Mucosa of rectum (tissue), 2 donors: ENCODE results near the gene BCL2L14.

Experiments
- H3K27ac ChIP-seq, 2 donors: one replicate each; pipeline ENCODE4 v1.7.0; 2013; ENCODE audit warnings: inconsistent platforms in 2 of 2, low read depth in 2 of 2, low read length in 2 of 2
- H3K27me3 ChIP-seq, 2 donors: one replicate each; pipeline ENCODE4 v1.7.0; 2013; ENCODE audit warnings: low read length in 2 of 2; ENCODE audit not compliant: control insufficient read depth in 2 of 2, insufficient read depth in 2 of 2
- H3K36me3 ChIP-seq, 2 donors: one replicate each; pipeline ENCODE4 v1.7.0; 2013; ENCODE audit warnings: low read length in 2 of 2; ENCODE audit not compliant: control insufficient read depth in 2 of 2, insufficient read depth in 2 of 2
- H3K4me1 ChIP-seq, 2 donors: one replicate each; pipeline ENCODE4 v1.7.0; 2013; ENCODE audit warnings: low read length in 2 of 2, mild to moderate bottlenecking in 1 of 2; ENCODE audit not compliant: control insufficient read depth in 2 of 2, insufficient read depth in 2 of 2
- H3K4me3 ChIP-seq, 2 donors: one replicate each; pipeline ENCODE4 v1.7.0; 2013; ENCODE audit warnings: low read length in 2 of 2
- H3K9ac ChIP-seq, 2 donors: one replicate each; pipeline ENCODE4 v1.7.0; 2013; ENCODE audit warnings: low read length in 2 of 2, low read depth in 1 of 2, mild to moderate bottlenecking in 1 of 2
- H3K9me3 ChIP-seq, 2 donors: one replicate each; pipeline ENCODE4 v1.7.0; 2013; ENCODE audit warnings: low read length in 2 of 2; ENCODE audit not compliant: control insufficient read depth in 2 of 2
- donor health status: healthy.
- donor health status: Normal muscosa, but diverticular disease.

BCL2L14 gene

GRCh38 chr12:12051668-12052067 is 19.1 kb upstream of the BCL2L14 start:
- Histone ChIP-seq H3K4me1 (no peaks in the 10 kb centered on the region), H3K36me3 (no peaks in the 10 kb centered on the region), H3K4me3 (no peak overlapping the region), H3K9ac (no peak overlapping the region), H3K27me3 (no peaks in the 10 kb centered on the region), H3K27ac (no peak overlapping the region), H3K9me3 (no peaks in the 10 kb centered on the region)

DNA sequence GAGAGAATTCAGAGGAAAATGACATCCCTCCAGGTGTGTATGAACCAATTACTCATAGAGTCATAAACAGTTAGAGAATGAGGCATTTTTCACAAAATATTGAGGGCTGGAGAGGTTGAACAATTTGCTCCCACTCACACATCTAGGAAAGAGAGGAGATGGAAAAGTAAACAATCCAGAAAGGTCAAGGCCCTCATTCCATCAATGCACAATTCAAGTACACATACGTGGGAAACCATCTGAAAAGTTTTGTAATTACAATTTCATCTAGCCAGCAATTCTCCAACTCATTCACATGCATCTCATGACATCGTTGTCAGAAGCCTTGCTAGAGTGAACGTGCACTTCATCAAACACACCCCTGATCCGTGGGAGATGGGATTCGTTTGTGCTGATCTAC is 15.7 kb upstream of the BCL2L14 start:
- no peak overlapping the region for H3K9ac ChIP-seq
- H3K4me3 ChIP-seq: no peak overlapping the region
- no peak overlapping the region for H3K27ac ChIP-seq
- no peaks in the 10 kb centered on the region for H3K4me1 ChIP-seq
- no peaks in the 10 kb centered on the region for H3K27me3 ChIP-seq
- no peaks in the 10 kb centered on the region for H3K36me3 ChIP-seq
- H3K9me3 ChIP-seq: no peaks in the 10 kb centered on the region

GRCh38 chr12:12056951-12057350 is 13.8 kb upstream of the BCL2L14 start:
- Histone ChIP-seq H3K4me3 (no peak overlapping the region), H3K27ac (no peak overlapping the region), H3K9me3 (no peaks in the 10 kb centered on the region), H3K27me3 (no peaks in the 10 kb centered on the region), H3K36me3 (no peaks in the 10 kb centered on the region), H3K9ac (no peak overlapping the region), H3K4me1 (no peaks in the 10 kb centered on the region)

DNA sequence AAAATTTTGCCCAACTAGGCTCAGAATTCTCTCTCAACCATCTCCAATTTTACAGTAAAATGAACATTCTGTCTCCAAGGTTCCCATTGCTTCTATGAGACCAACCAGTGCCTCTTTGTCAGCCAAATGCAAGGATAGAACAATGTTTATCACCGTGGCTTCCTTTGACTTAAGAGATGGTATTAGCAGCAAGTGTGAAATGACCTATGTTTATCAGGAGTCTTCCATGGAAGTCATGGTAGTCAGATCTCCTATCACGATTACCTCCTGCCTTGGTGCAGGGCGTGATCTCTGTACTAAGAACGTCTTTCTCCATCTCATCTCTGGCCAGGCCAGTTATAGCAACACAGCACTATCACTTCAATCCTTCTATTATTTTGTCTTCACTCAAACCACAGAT is 6.1 kb upstream of the BCL2L14 start:
- no peak overlapping the region for H3K9ac ChIP-seq
- peaks cover 9% of the 10 kb centered on the region in 2 donors for H3K4me1 ChIP-seq
- no peak overlapping the region for H3K4me3 ChIP-seq
- H3K27me3 ChIP-seq: no peaks in the 10 kb centered on the region
- no peak overlapping the region for H3K27ac ChIP-seq
- H3K36me3 ChIP-seq: no peaks in the 10 kb centered on the region
- H3K9me3 ChIP-seq: no peaks in the 10 kb centered on the region

DNA sequence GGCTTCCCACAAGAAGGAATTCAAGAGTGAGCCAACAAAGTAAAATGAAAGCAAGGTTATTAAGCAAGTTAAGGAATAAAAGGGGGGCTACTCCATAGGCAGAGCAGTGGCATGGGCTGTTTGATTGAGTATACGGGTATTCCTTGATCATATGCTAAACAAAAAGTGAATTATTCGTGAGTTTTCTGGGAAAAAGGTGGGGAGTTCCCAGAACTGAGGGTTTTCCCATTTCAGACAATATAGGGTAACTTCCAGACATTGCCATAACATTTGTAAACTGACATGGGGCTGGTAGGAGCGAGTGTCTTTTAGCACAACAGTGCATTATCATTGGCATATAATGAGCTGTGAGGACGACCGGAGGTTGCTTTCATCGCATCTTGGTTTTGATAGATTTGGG is 2.0 kb upstream of the BCL2L14 start:
- Histone ChIP-seq H3K4me3 (no peak overlapping the region), H3K9me3 (no peaks in the 10 kb centered on the region), H3K27me3 (no peaks in the 10 kb centered on the region), H3K27ac (no peak overlapping the region), H3K4me1 (peaks cover 18 to 26% of the 10 kb centered on the region in 2 donors), H3K36me3 (no peaks in the 10 kb centered on the region), H3K9ac (no peak overlapping the region)

DNA sequence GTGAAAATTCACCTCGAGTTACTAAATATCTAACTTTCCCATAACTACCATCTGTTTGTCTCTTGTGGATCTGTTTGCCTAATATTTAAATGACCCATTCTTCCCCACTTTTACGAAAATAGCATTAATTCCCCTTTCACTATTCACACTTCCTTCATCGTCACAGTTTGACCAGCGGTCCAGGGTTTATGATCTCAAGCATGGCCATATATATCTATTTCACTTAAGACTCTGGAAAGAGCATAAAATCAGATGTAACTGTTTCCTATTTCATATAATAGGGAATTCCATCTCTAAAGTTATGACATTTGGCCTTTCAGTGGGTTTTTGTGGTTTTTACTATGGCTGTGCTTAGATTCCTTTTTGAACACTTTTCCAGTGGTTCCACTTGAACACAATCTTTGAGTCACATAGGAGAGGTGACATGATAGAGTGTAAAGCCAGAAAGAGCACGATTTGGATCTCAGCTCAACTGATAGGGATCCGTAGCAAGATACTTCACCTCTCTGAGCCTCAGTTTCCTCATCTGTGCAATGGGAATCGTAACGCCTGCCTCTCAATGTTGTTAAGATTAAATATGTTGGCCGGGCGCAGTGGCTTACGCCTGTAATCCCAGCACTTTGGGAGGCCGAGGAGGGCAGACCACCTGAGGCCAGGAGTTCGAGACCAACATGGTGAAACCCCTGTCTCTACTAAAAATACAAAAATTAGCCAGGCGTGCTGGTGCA is 754 bp upstream of the BCL2L14 start:
- H3K27me3 ChIP-seq: no peaks in the 10 kb centered on the region
- peak overlapping the region in 1 of 2 donors; percentile 88 for H3K4me3 ChIP-seq
- H3K9me3 ChIP-seq: no peaks in the 10 kb centered on the region
- peak overlapping the region in 1 of 2 donors; percentile 1 for H3K9ac ChIP-seq
- H3K4me1 ChIP-seq: peaks cover 19 to 28% of the 10 kb centered on the region in 2 donors
- peak overlapping the region; percentile 47 to 94 for H3K27ac ChIP-seq
- no peaks in the 10 kb centered on the region for H3K36me3 ChIP-seq

GRCh38 chr12:12072064-12072760 is 1.5 kb downstream of the BCL2L14 start:
- H3K9ac ChIP-seq: peak overlapping the region; percentile 70 to 88
- peaks cover 19 to 27% of the 10 kb centered on the region in 2 donors for H3K4me1 ChIP-seq
- H3K9me3 ChIP-seq: no peaks in the 10 kb centered on the region
- peaks cover 3 to 5% of the 10 kb centered on the region in 2 donors for H3K36me3 ChIP-seq
- H3K27ac ChIP-seq: peak overlapping the region; percentile 94
- H3K4me3 ChIP-seq: peak overlapping the region; percentile 71 to 88
- no peaks in the 10 kb centered on the region for H3K27me3 ChIP-seq

DNA sequence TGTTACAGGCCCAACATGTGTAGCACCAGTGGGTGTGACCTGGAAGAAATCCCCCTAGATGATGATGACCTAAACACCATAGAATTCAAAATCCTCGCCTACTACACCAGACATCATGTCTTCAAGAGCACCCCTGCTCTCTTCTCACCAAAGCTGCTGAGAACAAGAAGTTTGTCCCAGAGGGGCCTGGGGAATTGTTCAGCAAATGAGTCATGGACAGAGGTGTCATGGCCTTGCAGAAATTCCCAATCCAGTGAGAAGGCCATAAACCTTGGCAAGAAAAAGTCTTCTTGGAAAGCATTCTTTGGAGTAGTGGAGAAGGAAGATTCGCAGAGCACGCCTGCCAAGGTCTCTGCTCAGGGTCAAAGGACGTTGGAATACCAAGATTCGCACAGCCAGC is 8.6 kb downstream of the BCL2L14 start:
- H3K27me3 ChIP-seq: no peaks in the 10 kb centered on the region
- peaks cover 3 to 7% of the 10 kb centered on the region in 2 donors for H3K4me1 ChIP-seq
- H3K27ac ChIP-seq: no peak overlapping the region
- H3K4me3 ChIP-seq: no peak overlapping the region
- peaks cover 9 to 12% of the 10 kb centered on the region in 2 donors for H3K36me3 ChIP-seq
- no peak overlapping the region for H3K9ac ChIP-seq
- H3K9me3 ChIP-seq: no peaks in the 10 kb centered on the region

DNA sequence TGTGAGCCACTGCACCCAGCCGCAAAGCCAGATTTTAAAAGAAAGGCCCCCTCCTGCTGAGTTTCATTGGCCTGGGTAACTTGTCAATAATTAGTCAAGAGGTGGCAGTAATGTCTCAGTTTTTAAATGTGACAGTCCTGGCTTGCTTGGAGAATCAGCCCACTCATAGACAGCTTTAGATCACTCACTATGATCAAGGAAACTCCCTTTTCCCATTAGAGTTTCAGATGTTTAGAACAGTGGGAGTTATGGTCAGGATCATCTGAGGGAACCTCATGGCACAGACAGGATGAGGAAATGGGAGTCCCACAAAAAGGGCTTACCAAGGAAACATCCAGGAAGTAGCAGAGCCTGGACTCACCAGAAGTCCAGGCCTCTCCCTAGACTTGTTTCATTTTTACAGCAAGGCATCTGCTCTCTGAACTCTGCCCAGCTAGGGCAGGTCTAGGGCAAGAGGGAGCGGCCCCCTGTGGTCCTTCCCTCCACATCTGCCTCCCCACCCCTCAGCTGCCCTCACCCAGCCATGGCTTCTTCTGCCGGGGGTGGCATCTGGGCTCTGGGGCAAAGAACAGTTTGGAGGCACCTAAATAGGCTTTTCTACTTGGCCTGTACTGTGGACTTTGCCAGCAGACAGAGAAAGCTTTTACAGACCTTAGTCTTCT is 11.2 kb downstream of the BCL2L14 start:
- peaks cover 3 to 18% of the 10 kb centered on the region in 2 donors for H3K4me1 ChIP-seq
- no peaks in the 10 kb centered on the region for H3K27me3 ChIP-seq
- H3K4me3 ChIP-seq: no peak overlapping the region
- peaks cover 8 to 10% of the 10 kb centered on the region in 2 donors for H3K36me3 ChIP-seq
- H3K9ac ChIP-seq: peak overlapping the region in 1 of 2 donors; percentile 3
- peak overlapping the region; percentile 69 to 75 for H3K27ac ChIP-seq
- H3K9me3 ChIP-seq: no peaks in the 10 kb centered on the region

- Histone ChIP-seq H3K36me3 (peaks cover 13 to 15% of the 10 kb centered on the region in 2 donors), H3K27me3 (no peaks in the 10 kb centered on the region), H3K9ac (no peak overlapping the region)
Measured at GRCh38 chr12:12083688-12084087, 12.9 kb downstream of the BCL2L14 start.

More at GRCh38 chr12:12083688-12084087, 12.9 kb downstream of the BCL2L14 start:
- Histone ChIP-seq H3K9me3 (no peaks in the 10 kb centered on the region), H3K4me3 (no peak overlapping the region), H3K4me1 (peaks cover 3 to 18% of the 10 kb centered on the region in 2 donors), H3K27ac (no peak overlapping the region)
